HCT116 (cell line): Measurements from ENCODE around the gene BCKDHB.

Experiments used
- CBX3 ChIP-seq: IDR thresholded peaks from 2 replicates; pipeline ENCODE4 v1.6.1; 2012; ENCODE audit warnings: low read depth
- POLR2A ChIP-seq: IDR thresholded peaks from 2 replicates; pipeline ENCODE4 v1.7.0; 2011; ENCODE audit warnings: borderline replicate concordance; ENCODE audit not compliant: insufficient read depth, insufficient read length; ENCODE audit errors: extremely low read depth
- POLR2AphosphoS5 ChIP-seq: IDR thresholded peaks from 2 replicates; pipeline ENCODE4 v1.6.1; 2011; ENCODE audit warnings: mild to moderate bottlenecking, low read depth, low read length, moderate library complexity
- SP1 ChIP-seq: IDR thresholded peaks from 2 replicates; pipeline ENCODE4 v1.6.1; 2012; ENCODE audit warnings: low read depth
- TCF7L2 ChIP-seq: IDR thresholded peaks from 2 replicates; pipeline ENCODE4 v1.7.0; 2011; ENCODE audit warnings: borderline replicate concordance, inconsistent platforms; ENCODE audit not compliant: insufficient read depth, insufficient read length; ENCODE audit errors: extremely low read depth
- ZNF274 ChIP-seq: fragments of 200-500 bp; sonication (Bioruptor generic); IDR thresholded peaks from 2 replicates; pipeline ENCODE4 v1.6.1; 2014; ENCODE audit warnings: mild to moderate bottlenecking, low read depth, low read length, inconsistent platforms
- TF ChIP-seq, protein P1 (sequence below), 3 experiments: fragments of 200-600 bp in 1 of 3; sonication (generic) in 1 of 3; IDR thresholded peaks in 2 of 3; conservative IDR thresholded peaks in 1 of 3; 2 replicates each; pipeline ENCODE4 v1.5.1; 2012 to 2017; ENCODE audit warnings: low read depth in 2 of 3, low read length in 2 of 3, antibody characterized with exemption in 1 of 3, borderline replicate concordance in 1 of 3, control low read depth in 1 of 3, mild to moderate bottlenecking in 1 of 3, mixed read lengths in 1 of 3, mixed run types in 1 of 3, moderate library complexity in 1 of 3; ENCODE audit not compliant: insufficient read depth in 1 of 3
- TF ChIP-seq, protein P2 (sequence below): IDR thresholded peaks from 2 replicates; pipeline ENCODE4 v1.6.1; 2011; ENCODE audit warnings: mild to moderate bottlenecking, low read length, moderate library complexity; ENCODE audit not compliant: insufficient replicate concordance; ENCODE audit errors: extremely low read depth
- TF ChIP-seq, protein P3 (sequence below): IDR thresholded peaks from 2 replicates; pipeline ENCODE4 v1.6.1; 2012; ENCODE audit warnings: low read depth
- TF ChIP-seq, protein P4 (sequence below): IDR thresholded peaks from 2 replicates; pipeline ENCODE4 v1.6.1; 2012

DNA sequence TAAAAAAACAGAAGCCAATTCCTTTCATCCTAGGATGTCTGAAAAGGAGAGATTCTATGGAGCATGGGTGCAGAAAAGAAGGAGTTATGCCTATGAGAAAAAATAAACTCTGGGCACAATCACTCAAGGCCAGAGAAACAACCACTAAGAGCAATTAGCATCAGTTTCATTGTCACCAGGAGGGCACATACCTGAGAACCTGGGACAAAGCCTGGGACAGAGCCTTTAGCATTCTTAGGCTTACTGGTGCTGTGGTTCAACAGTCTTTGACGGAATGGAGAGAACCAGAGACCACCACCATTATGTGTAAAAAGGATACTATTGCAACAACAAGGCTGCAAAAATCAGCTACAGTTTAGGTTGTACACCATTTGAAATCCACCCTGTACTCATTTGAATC lies 29.4 kb upstream of the BCKDHB start:
- TF ChIP-seq, protein P1, sequence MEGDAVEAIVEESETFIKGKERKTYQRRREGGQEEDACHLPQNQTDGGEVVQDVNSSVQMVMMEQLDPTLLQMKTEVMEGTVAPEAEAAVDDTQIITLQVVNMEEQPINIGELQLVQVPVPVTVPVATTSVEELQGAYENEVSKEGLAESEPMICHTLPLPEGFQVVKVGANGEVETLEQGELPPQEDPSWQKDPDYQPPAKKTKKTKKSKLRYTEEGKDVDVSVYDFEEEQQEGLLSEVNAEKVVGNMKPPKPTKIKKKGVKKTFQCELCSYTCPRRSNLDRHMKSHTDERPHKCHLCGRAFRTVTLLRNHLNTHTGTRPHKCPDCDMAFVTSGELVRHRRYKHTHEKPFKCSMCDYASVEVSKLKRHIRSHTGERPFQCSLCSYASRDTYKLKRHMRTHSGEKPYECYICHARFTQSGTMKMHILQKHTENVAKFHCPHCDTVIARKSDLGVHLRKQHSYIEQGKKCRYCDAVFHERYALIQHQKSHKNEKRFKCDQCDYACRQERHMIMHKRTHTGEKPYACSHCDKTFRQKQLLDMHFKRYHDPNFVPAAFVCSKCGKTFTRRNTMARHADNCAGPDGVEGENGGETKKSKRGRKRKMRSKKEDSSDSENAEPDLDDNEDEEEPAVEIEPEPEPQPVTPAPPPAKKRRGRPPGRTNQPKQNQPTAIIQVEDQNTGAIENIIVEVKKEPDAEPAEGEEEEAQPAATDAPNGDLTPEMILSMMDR (IDR thresholded peaks at IDR 0.05 in 2 of 3, conservative IDR thresholded peaks at IDR 0.05 in 1 of 3; ENCODE audit: borderline replicate concordance in 1 of 3, insufficient read depth in 1 of 3, low read depth in 2 of 3, low read length in 2 of 3): no peak
- TF ChIP-seq, protein P2, sequence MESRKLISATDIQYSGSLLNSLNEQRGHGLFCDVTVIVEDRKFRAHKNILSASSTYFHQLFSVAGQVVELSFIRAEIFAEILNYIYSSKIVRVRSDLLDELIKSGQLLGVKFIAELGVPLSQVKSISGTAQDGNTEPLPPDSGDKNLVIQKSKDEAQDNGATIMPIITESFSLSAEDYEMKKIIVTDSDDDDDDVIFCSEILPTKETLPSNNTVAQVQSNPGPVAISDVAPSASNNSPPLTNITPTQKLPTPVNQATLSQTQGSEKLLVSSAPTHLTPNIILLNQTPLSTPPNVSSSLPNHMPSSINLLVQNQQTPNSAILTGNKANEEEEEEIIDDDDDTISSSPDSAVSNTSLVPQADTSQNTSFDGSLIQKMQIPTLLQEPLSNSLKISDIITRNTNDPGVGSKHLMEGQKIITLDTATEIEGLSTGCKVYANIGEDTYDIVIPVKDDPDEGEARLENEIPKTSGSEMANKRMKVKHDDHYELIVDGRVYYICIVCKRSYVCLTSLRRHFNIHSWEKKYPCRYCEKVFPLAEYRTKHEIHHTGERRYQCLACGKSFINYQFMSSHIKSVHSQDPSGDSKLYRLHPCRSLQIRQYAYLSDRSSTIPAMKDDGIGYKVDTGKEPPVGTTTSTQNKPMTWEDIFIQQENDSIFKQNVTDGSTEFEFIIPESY: no peak
- TF ChIP-seq SP1 (no peak), POLR2A (no peak), ZNF274 (no peak), CBX3 (no peak), POLR2AphosphoS5 (no peak), TCF7L2 (no peak)
- TF ChIP-seq, protein P3, sequence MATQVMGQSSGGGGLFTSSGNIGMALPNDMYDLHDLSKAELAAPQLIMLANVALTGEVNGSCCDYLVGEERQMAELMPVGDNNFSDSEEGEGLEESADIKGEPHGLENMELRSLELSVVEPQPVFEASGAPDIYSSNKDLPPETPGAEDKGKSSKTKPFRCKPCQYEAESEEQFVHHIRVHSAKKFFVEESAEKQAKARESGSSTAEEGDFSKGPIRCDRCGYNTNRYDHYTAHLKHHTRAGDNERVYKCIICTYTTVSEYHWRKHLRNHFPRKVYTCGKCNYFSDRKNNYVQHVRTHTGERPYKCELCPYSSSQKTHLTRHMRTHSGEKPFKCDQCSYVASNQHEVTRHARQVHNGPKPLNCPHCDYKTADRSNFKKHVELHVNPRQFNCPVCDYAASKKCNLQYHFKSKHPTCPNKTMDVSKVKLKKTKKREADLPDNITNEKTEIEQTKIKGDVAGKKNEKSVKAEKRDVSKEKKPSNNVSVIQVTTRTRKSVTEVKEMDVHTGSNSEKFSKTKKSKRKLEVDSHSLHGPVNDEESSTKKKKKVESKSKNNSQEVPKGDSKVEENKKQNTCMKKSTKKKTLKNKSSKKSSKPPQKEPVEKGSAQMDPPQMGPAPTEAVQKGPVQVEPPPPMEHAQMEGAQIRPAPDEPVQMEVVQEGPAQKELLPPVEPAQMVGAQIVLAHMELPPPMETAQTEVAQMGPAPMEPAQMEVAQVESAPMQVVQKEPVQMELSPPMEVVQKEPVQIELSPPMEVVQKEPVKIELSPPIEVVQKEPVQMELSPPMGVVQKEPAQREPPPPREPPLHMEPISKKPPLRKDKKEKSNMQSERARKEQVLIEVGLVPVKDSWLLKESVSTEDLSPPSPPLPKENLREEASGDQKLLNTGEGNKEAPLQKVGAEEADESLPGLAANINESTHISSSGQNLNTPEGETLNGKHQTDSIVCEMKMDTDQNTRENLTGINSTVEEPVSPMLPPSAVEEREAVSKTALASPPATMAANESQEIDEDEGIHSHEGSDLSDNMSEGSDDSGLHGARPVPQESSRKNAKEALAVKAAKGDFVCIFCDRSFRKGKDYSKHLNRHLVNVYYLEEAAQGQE: no peak
- TF ChIP-seq, protein P4, sequence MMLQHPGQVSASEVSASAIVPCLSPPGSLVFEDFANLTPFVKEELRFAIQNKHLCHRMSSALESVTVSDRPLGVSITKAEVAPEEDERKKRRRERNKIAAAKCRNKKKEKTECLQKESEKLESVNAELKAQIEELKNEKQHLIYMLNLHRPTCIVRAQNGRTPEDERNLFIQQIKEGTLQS: no peak
